SJSA1 (cell line): ENCODE measurements around the gene INTS11. TPM values are rescaled to one million over a fixed set of nuclear protein-coding genes. Genes with fewer than 3 reads are reported as not detected.

ENCODE experiments used
- DNase-seq, 2 experiments: peaks; one replicate each; pipeline ENCODE4 v3.0.0-alpha.2; 2015 to 2020; ENCODE audit warnings: low spot score in 2 of 2, low read depth in 1 of 2
- H3K27ac ChIP-seq: fragments of 250-450 bp; sonication (Bioruptor Pico); 2 replicates; pipeline ENCODE4 v1.5.1; 2020; ENCODE audit warnings: mild to moderate bottlenecking, moderate library complexity
- H3K27me3 ChIP-seq: fragments of 250-450 bp; sonication (Bioruptor Pico); replicated peaks from 2 replicates; pipeline ENCODE4 v1.5.1; 2020; ENCODE audit warnings: mild to moderate bottlenecking, moderate library complexity
- H3K36me3 ChIP-seq: fragments of 250-450 bp; sonication (Bioruptor Pico); 2 replicates; pipeline ENCODE4 v1.5.1; 2020; ENCODE audit warnings: mild to moderate bottlenecking
- H3K4me1 ChIP-seq: fragments of 250-450 bp; sonication (Bioruptor Pico); replicated peaks from 2 replicates; pipeline ENCODE4 v1.6.1; 2021; ENCODE audit warnings: mild to moderate bottlenecking
- H3K4me3 ChIP-seq: fragments of 250-450 bp; sonication (Bioruptor Pico); 2 replicates; pipeline ENCODE4 v1.5.1; 2020; ENCODE audit warnings: mild to moderate bottlenecking
- H3K9me3 ChIP-seq: fragments of 250-450 bp; sonication (Bioruptor Pico); replicated peaks from 2 replicates; pipeline ENCODE4 v1.5.1; 2020; ENCODE audit warnings: mild to moderate bottlenecking
- total RNA-seq: library from RNA; depleted of rRNA; stranded (reverse); fragments of >200 nt; shearing (Covaris generic); gene quantifications from 2 replicates; pipeline ENCODE4 v1.2.3, GENCODE V29; 2014

Gene INTS11
- total RNA-seq, 1 experiment from 2014 or later: 81.0 TPM

DNA sequence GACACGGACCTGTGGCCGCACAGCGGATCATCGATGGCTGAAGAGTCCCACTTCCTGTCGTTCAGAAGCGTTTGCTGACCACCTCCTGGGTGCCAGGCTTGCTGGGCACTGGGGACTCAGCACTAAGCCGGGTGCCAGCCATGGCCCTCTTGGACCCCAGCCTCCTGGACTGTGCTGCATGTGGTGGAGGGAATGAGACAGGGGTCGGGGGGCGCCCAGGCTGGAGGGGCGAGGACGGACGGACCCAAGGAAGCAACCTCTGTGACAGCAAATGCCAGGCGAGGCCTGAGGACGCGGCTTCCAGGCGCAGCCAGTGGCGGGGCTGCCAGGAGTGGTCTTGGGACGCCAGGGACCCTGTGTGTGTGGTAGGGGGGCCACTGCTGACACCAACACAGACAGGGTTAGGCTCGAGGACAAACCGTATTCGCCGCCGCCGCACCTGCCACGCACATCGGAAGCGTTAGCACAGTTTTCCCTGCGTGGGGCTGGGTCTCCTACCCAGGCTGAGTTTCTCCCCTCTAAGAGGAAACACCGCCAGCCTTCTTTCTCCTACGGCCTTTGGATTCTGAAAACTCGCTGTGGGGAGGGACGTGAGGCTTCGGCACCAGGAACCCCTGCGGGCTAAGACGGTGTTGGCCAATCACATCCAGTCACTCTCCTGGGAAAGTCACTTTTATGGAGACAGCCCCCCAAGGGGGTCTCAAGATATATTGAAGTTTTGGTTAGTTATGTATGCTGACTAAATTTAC lies 36.9 kb upstream of the INTS11 start:
- no peak for DNase-seq
- Histone ChIP-seq H3K27ac (peak overlapping the region; percentile 90), H3K27me3 (no peaks in the 10 kb centered on the region), H3K4me3 (no peak overlapping the region), H3K9me3 (peaks cover 6% of the 10 kb centered on the region), H3K4me1 (peaks cover 53% of the 10 kb centered on the region), H3K36me3 (peaks cover 5% of the 10 kb centered on the region)

DNA sequence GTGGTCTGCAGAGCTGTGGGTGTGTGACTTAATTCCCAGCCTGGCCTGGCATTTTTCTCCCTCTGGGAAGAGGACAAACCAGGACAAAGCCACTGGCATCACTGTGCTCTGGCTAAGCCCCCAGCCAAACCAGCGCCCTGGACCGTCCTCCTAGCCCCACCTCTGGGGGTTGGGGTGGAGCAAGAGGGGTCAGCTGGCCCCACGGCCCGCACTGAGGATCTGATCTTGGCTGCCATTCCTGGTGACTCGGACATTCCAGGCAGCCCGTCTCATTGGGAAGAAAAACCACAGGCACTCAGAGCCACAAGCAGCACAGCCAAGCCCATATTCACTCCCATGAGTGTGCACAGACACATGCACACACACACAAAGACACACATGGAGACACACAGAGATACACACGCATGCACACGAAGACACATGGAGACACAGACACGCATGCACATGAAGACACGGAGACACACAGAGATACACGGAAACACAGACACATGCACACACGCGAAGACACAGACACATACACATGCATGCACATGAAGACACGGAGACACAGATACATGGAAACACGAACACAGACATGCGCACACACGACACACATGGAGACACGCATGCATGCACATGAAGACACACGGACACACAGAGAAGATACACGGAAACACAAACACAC lies 36.2 kb upstream of the INTS11 start:
- H3K4me3 ChIP-seq: no peak overlapping the region
- H3K4me1 ChIP-seq: peaks cover 53% of the 10 kb centered on the region
- H3K27me3 ChIP-seq: no peaks in the 10 kb centered on the region
- H3K9me3 ChIP-seq: no peaks in the 10 kb centered on the region; the same call in 1 of the 2 replicates
- peak; percentile 89 to 95 for DNase-seq
- peak overlapping the region; percentile 90 for H3K27ac ChIP-seq
- H3K36me3 ChIP-seq: peaks cover 5% of the 10 kb centered on the region

DNA sequence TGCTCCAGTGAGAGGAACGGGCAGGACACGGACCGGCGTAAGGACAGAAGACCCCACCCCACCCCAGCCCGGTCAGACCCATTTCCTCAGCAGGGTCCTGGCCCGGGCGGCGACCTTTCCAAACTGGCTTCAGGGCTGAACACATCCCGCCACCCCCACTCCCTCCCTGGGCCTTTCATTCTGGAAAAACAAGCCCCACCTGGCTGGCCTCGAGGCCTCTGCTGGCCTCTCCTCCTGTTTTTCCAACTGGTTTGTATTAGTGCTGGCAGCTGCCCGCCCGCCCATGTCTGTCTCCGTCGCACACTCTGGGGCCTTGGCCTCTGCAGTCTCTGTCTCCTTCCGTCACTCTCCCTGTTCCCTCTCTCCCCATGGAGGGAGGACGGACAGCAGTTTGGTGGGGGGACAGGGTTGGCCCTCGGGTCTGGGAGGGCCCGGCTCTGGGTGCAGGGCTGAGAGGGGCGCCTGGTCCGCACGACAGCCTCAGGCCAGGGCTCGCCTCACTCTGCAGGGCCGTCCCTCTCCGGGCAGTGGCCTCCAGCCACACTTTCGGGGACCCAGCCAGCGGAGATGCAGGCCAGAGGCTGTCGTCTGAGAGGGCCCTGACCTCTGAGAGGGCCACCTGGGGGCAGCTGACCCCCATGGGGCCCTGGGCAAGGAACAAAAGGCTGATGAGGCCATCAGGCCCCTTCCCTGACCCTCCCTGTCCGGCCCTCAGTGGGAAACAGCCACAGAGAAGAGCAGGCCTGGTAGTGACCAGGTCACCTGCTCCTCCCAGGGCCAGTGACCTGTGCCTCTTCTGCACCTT lies 35.4 kb upstream of the INTS11 start:
- DNase-seq: peak in 1 of 2 experiments; percentile 73
- peak overlapping the region; percentile 90 for H3K27ac ChIP-seq
- H3K9me3 ChIP-seq: no peaks in the 10 kb centered on the region

DNA sequence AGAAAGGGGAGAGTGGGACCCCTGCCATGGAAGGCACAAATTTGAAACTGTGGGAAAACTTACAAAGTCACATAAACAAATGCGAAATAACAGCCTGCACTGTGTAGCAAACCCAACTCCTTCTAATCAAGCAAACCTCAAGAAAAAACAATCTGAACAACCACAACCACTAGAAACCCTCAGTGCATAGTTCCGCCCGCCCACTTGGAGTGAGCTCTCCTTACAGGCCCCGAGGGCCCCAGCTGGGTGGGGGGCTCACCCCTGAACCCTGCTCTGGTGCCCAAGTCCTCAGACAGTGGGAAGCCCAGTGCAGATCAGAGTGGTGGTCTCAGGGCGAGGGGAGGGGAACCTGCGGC lies 34.8 kb upstream of the INTS11 start:
- H3K27ac ChIP-seq: peak overlapping the region; percentile 90
- H3K27me3 ChIP-seq: no peaks in the 10 kb centered on the region
- H3K4me1 ChIP-seq: peaks cover 53% of the 10 kb centered on the region
- H3K9me3 ChIP-seq: no peaks in the 10 kb centered on the region
- DNase-seq: peak in 1 of 2 experiments; percentile 85
- H3K36me3 ChIP-seq: peaks cover 11% of the 10 kb centered on the region
- no peak overlapping the region for H3K4me3 ChIP-seq

More for the DNA sequence above, 35.4 kb upstream of the INTS11 start:
- peaks cover 53% of the 10 kb centered on the region for H3K4me1 ChIP-seq
- H3K27me3 ChIP-seq: no peaks in the 10 kb centered on the region
- peaks cover 5% of the 10 kb centered on the region for H3K36me3 ChIP-seq
- H3K4me3 ChIP-seq: no peak overlapping the region

DNA sequence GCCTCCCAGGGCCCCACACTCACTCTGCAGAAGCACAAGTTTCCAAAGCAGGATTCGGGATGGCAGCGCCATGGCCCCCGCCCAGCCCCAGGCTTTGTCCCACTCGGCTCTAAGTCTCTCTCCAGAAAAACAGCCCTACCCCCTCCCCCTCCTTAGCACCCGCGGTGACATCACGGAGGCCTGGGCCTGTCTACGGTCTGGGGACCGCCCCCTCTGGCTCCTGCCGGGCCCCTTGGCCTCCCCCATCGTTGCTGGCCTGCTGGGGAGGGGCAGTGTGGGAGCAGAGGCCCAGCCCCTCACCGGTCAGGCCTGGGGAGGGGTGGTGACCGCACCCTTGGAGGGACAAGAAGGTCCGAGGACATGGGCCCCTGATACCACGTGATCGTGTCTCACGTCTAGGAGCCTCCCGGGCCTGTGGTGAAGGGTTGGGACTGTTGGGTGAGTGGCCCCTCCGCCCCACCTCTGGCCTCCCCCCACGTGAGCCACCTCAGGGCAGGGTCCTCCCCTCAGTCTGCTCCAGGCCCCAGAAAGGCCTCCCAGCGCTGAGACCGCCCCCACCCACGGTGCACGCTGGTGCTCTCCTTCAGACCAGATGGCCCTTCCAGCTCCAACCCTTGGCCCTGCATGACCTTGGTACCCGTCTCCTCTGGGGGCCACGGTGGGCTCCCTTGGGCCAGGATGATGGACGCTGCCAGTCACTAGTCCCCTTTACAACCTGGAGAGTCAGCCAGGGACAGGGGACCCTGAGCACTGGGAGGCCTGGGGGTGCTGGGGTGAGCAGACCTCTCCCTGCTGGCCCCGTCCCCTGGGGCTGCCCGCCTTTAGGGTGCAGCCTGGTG lies 34.2 kb upstream of the INTS11 start, which contains the start of gene MXRA8:
Gene MXRA8, minus strand, starts transcription at position 123 of the 839 bp plus-strand sequence. Its CDS starts 51 bp downstream, at position 72.
- Histone ChIP-seq H3K9me3 (no peaks in the 10 kb centered on the region), H3K27ac (peak within 1 kb of the TSS; percentile 90), H3K27me3 (no peaks in the 10 kb centered on the region), H3K4me1 (peaks cover 53% of the 10 kb centered on the region), H3K36me3 (peaks cover 17% of the 10 kb centered on the region), H3K4me3 (peak within 1 kb of the TSS; percentile 48)
- peak; percentile 93 to 94 for DNase-seq

DNA sequence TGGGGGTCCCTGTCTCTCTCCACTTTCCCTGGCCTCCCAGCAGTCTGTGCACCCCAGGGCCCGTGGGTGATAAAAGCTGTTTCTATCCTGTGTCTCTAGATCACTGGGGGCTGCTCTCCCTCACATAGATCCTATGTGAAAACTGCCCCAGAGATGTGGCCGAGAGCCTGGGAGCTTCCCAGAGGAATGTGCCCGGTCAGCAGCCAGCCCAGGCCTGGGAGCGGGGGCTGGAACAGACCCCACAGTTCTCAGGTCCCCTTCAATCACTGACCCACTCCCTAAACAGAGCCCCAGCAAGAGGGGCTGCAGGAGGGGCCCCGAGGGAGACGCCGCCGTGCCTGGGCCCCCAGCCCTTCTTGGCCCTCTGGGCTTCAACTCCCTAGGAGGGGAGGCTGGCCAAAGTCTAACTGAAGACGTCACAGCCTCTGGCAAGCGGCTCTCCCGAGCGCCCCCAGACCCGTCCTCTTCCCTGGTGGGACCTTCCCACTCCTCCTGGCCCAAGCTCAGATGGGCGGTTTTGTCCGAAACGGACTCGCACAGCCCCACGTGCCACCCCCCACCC lies 33.5 kb upstream of the INTS11 start:
- H3K27me3 ChIP-seq: no peaks in the 10 kb centered on the region
- H3K4me3 ChIP-seq: peak overlapping the region; percentile 48
- peaks cover 24% of the 10 kb centered on the region for H3K36me3 ChIP-seq
- H3K4me1 ChIP-seq: peaks cover 53% of the 10 kb centered on the region
- H3K27ac ChIP-seq: peak overlapping the region; percentile 90
- DNase-seq: peak in 1 of 2 experiments; percentile 68
- H3K9me3 ChIP-seq: no peaks in the 10 kb centered on the region

DNA sequence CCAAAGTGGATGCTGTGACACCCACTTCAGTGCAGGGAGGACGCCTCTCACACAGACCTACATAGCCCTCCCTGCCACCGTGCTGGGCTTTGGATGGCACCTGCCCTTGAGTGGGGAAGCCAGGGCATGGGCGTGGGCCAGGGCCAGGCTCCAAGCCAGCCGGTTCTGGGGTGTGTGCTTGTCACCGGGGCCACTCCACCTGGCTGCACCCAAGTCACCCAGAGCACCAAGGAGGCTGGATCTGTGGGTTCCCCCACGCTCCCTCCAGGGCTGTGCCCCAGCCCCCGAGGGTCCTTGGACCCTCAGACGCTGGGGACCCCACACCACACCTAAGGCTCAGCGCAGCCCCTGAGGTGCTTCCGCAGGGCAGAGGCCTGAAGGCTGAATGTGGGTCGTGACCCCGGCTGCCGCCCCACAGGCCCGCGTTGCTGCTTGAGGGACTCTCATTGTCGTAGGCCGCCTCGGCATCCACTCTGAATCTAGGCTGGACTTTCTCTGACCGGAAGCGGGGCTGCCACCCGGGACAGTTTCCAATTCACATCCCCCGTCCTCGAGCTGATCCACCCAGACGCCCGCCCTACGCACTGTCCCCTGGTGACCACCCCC lies 32.4 kb upstream of the INTS11 start:
- Histone ChIP-seq H3K9me3 (no peaks in the 10 kb centered on the region), H3K4me1 (peaks cover 48% of the 10 kb centered on the region), H3K36me3 (peaks cover 35% of the 10 kb centered on the region), H3K27me3 (no peaks in the 10 kb centered on the region), H3K27ac (peak overlapping the region; percentile 90), H3K4me3 (peak overlapping the region; percentile 48)
- DNase-seq: no peak

DNA sequence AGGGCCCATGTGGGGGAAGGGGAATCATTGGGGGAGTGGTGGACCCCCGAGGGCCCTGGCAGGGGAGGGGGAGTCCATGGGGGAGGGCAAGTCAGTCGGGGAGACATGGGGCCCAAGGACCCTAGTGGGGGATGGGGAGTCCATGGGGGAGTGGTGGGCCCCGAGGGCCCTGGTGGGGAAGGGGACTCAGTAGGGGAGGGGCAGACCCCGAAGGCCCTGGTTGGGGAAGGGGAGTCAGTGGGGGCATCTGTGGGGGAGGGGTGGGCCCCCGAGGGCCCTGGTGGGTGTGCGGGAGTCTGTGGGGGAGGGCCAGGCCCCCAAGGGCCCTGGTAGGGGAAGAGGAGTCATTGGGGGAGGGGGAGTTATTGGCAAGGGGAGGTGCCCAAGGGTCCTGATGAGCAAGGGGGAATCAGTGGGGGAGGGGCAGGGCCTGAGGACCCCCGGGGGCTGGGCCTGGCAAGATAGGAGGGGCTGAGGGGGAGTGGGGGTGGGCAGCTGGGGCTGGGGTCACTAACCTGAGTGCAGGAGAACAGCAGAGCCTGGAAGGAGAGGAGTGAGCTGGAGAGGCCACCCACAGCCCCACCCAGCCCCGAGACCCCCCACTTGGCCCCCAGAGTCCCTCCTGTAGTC lies 31.8 kb upstream of the INTS11 start:
- H3K27ac ChIP-seq: no peak overlapping the region
- peaks cover 40% of the 10 kb centered on the region for H3K36me3 ChIP-seq
- H3K27me3 ChIP-seq: no peaks in the 10 kb centered on the region
- DNase-seq: no peak
- peaks cover 42% of the 10 kb centered on the region for H3K4me1 ChIP-seq
- H3K9me3 ChIP-seq: no peaks in the 10 kb centered on the region
- peak overlapping the region; percentile 48 for H3K4me3 ChIP-seq

DNA sequence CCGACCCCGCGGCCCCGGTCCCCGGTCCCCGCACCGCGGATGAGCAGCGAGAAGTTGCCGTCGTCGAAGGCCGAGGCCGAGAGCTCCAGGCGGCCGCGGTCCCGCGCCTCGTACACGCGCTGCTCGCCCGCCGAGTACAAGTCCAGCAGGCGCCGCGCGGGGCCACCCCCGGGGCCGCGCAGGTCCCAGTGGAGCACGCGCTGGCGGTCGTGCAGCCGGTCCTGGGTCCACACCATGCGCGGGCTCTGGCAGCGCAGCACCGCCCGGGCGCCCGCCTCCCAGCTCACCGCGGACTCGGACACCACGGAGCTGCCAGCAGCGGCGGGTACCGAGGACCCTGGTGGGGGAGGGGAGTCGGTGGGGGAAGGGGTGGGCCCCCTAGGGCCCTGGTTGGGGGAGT lies 31.0 kb upstream of the INTS11 start:
- DNase-seq: no peak
- Histone ChIP-seq H3K4me1 (peaks cover 33% of the 10 kb centered on the region), H3K27me3 (no peaks in the 10 kb centered on the region), H3K36me3 (peaks cover 40% of the 10 kb centered on the region), H3K4me3 (no peak overlapping the region), H3K9me3 (no peaks in the 10 kb centered on the region), H3K27ac (no peak overlapping the region)

DNA sequence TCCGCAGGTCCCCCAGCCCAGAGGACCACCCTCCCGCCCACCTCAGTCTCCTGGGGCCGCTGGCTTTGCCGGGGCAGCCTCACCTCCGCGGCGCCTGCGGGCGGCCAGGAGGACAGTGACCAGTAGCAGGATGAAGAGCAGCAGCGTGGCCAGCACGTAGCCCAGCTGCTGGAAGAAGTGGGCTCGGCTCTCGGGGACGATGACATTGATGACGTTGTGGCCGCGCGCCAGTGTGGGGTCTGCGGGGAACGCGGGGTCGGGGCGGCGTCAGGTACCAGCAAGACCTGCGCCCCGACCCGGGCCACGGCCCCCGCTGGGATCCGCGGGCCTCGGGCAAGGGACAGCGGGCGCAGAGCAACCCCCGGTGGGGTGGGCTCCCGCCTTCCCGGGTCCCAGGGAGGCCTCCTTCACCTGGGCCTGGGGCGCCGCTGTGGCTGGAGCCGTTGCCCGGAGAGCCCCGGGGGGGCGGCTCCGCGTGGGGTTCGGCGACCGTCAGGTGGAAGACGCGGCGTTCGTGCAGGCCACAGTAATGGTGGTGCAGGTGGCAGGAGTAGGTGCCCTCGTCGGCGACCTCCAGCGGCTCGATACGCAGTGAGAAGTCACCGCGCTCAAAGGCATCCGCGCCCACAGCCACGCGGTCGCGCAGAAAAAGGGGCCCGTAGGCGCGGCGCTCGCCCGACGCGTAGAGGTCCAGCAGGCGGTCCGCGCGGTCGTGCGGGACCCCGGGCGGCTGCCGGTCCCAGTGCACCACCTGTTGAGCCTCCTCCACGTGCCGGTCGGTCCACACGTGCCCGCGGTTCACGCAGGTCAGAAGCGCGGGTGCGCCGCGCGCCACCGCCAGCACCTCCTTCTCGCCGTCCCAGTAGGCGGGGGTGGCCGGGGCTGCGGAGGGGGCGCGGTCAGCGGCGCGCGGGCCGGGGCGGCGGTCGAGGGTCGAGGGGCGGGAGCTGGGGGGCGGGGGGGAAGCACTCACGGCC lies 30.1 kb upstream of the INTS11 start:
- Histone ChIP-seq H3K9me3 (no peaks in the 10 kb centered on the region), H3K36me3 (peaks cover 42% of the 10 kb centered on the region), H3K27me3 (no peaks in the 10 kb centered on the region), H3K4me1 (peaks cover 26% of the 10 kb centered on the region), H3K27ac (no peak overlapping the region), H3K4me3 (no peak overlapping the region)
- no peak for DNase-seq

DNA sequence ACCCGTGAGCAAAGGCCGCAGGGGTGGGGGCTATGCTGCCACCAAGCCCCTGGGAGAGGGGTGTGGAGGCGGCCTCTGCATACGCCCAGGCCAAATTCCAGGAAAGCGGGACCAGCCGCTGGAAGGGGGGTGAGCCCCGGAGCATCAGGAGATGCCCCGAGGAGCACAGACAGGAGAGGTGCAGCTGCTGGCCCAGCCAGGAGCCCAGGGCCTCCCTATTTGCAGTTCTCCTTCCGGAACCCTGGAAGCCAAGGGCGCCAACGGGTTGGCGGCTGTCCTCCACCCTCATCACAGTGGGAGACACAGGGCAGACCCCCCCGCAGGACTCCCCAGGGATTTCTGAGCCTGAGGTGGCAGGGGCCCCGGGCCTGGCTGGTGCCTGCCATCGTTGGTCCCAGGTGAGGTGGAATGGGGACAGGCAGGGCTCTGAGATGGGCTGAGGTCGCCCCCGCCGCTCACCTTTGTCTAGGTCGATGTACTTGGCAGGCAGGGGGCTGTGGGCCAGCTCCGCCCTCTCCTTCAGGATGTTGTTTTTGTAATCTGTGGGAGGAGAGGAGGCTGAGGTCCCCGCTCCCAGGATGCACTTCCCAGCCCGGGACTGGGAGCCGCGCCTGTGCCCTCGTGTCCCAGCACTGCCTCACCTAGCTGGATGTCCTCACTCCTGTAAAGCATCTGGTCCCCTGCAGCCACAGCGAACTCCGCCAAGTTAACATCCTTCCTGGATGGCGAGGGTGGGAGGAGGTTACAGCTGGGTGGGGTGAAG lies 29.1 kb upstream of the INTS11 start:
- DNase-seq: no peak
- Histone ChIP-seq H3K4me3 (no peak overlapping the region), H3K4me1 (peaks cover 20% of the 10 kb centered on the region), H3K36me3 (peaks cover 46% of the 10 kb centered on the region), H3K27ac (no peak overlapping the region), H3K9me3 (no peaks in the 10 kb centered on the region), H3K27me3 (no peaks in the 10 kb centered on the region)
